Activated B cell treated with CpG ODN at 0.5 μM for 24 hours (primary cell): ENCODE results near the gene MLNR. TPM values are rescaled to one million over a fixed set of nuclear protein-coding genes. Genes with fewer than 3 reads are reported as not detected.

Experiments
- ATAC-seq: fragments of 200-7000 bp; cut with Tn5 transposase; one replicate; pipeline ENCODE4 v1.10.0; 2021; ENCODE audit warnings: low read depth, mild to moderate bottlenecking, moderate library complexity
- CTCF ChIA-PET: fragments of 350-600 bp; sonication (Branson Sonifier 250); formaldehyde crosslinking; loops from one replicate; lab custom pipeline; 2021; ENCODE audit warnings: antibody characterized with exemption; lab: Charles Lee
- POLR2A ChIA-PET: fragments of 350-600 bp; sonication (Branson Sonifier 250); formaldehyde crosslinking; loops from one replicate; lab custom pipeline; 2021; ENCODE audit warnings: antibody characterized with exemption; lab: Charles Lee
- DNase-seq: peaks from one replicate; pipeline ENCODE4 v3.0.0; 2022
- H3K27ac Mint-ChIP-seq: one replicate; pipeline ENCODE4 v1.8.0; 2020; ENCODE audit warnings: mixed read lengths
- H3K27me3 Mint-ChIP-seq: one replicate; pipeline ENCODE4 v1.8.0; 2021; ENCODE audit warnings: mixed read lengths
- H3K36me3 Mint-ChIP-seq: one replicate; pipeline ENCODE4 v1.8.0; 2021; ENCODE audit warnings: low read depth, mixed read lengths
- H3K4me1 Mint-ChIP-seq: one replicate; pipeline ENCODE4 v1.8.0; 2021; ENCODE audit warnings: mixed read lengths
- H3K4me3 Mint-ChIP-seq: one replicate; pipeline ENCODE4 v1.8.0; 2020; ENCODE audit warnings: mild to moderate bottlenecking, mixed read lengths
- H3K9me3 Mint-ChIP-seq: one replicate; pipeline ENCODE4 v1.8.0; 2020; ENCODE audit warnings: mixed read lengths
- intact Hi-C: fragments of 100-400 bp; cut with micrococcal nuclease; formaldehyde crosslinking; loops from one replicate; pipeline ENCODE4 v1.15.1; 2024
- total RNA-seq: library from RNA; stranded (reverse); gene quantifications from 2 replicates; pipeline ENCODE4 v1.2.3, GENCODE V29; 2022
- TF ChIP-seq, protein P1 (sequence below): fragments of 200-600 bp; IDR thresholded peaks from one replicate; pipeline ENCODE4 v1.8.0; 2022; ENCODE audit warnings: antibody characterized with exemption, mild to moderate bottlenecking

Gene MLNR, protein sequence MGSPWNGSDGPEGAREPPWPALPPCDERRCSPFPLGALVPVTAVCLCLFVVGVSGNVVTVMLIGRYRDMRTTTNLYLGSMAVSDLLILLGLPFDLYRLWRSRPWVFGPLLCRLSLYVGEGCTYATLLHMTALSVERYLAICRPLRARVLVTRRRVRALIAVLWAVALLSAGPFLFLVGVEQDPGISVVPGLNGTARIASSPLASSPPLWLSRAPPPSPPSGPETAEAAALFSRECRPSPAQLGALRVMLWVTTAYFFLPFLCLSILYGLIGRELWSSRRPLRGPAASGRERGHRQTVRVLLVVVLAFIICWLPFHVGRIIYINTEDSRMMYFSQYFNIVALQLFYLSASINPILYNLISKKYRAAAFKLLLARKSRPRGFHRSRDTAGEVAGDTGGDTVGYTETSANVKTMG
- total RNA-seq = not detected in 2 replicates

DNA sequence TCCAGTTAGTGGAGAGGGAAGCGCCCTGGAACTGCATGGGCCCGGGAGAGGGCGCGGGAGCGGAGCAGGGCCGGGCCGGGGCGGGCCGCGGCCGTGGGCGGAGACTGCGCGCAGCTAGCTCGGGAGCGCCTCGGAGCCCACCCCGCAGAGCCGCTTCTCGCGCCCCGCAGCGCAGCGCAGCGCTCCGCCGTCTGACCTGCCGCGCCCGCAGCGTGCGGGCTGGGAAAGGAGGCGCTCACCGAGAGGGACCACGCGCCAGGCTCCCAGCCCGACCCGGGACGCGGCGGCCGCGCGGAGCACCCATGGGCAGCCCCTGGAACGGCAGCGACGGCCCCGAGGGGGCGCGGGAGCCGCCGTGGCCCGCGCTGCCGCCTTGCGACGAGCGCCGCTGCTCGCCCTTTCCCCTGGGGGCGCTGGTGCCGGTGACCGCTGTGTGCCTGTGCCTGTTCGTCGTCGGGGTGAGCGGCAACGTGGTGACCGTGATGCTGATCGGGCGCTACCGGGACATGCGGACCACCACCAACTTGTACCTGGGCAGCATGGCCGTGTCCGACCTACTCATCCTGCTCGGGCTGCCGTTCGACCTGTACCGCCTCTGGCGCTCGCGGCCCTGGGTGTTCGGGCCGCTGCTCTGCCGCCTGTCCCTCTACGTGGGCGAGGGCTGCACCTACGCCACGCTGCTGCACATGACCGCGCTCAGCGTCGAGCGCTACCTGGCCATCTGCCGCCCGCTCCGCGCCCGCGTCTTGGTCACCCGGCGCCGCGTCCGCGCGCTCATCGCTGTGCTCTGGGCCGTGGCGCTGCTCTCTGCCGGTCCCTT lies at the start of gene MLNR:
TSS of gene MLNR (plus strand) at position 303 of the 820 bp plus-strand sequence. CDS start at position 303, 0 bp downstream.
- ATAC-seq (peak; percentile 53), DNase-seq (peak; percentile 33)
- Mint-ChIP-seq H3K4me1 (peaks cover 21% of the 10 kb centered on the region), H3K27me3 (peaks cover 49% of the 10 kb centered on the region), H3K9me3 (peaks cover 5% of the 10 kb centered on the region), H3K27ac (no peak within 1 kb of the TSS), H3K4me3 (peak within 1 kb of the TSS; percentile 72), H3K36me3 (no peaks in the 10 kb centered on the region)
- CTCF ChIA-PET = no interaction called here
- TF ChIP-seq, protein P1, sequence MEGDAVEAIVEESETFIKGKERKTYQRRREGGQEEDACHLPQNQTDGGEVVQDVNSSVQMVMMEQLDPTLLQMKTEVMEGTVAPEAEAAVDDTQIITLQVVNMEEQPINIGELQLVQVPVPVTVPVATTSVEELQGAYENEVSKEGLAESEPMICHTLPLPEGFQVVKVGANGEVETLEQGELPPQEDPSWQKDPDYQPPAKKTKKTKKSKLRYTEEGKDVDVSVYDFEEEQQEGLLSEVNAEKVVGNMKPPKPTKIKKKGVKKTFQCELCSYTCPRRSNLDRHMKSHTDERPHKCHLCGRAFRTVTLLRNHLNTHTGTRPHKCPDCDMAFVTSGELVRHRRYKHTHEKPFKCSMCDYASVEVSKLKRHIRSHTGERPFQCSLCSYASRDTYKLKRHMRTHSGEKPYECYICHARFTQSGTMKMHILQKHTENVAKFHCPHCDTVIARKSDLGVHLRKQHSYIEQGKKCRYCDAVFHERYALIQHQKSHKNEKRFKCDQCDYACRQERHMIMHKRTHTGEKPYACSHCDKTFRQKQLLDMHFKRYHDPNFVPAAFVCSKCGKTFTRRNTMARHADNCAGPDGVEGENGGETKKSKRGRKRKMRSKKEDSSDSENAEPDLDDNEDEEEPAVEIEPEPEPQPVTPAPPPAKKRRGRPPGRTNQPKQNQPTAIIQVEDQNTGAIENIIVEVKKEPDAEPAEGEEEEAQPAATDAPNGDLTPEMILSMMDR = no peak
- intact Hi-C loops = no loop called here
- POLR2A ChIA-PET = no interaction called here

DNA sequence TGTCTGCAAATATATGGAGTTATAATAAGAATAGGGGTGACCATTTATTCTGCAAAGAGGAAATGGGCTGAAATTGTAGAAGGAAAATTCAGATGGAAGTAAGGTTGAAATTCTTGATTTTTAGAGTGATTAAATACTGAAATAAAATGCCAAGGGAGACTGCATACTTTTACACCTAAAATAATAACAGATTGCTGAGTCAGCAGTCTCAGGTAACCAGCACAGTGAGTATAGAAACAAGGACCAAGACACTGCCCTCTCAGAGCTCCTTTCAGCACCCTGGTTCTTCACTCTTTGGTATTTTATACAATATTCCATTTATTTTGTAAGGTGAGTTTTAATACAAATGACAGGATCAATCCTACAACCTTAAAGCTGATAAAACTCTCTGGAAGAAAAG lies 48.8 kb upstream of the MLNR start:
- CTCF ChIA-PET = no interaction called here
- Mint-ChIP-seq H3K4me3 (no peak overlapping the region), H3K27me3 (no peaks in the 10 kb centered on the region), H3K27ac (no peak overlapping the region), H3K9me3 (no peaks in the 10 kb centered on the region), H3K4me1 (no peaks in the 10 kb centered on the region), H3K36me3 (peaks cover 73% of the 10 kb centered on the region)
- TF ChIP-seq, protein P1 = no peak
- POLR2A ChIA-PET = no interaction called here
- ATAC-seq (no peak), DNase-seq (no peak)
- intact Hi-C loops = no loop called here

DNA sequence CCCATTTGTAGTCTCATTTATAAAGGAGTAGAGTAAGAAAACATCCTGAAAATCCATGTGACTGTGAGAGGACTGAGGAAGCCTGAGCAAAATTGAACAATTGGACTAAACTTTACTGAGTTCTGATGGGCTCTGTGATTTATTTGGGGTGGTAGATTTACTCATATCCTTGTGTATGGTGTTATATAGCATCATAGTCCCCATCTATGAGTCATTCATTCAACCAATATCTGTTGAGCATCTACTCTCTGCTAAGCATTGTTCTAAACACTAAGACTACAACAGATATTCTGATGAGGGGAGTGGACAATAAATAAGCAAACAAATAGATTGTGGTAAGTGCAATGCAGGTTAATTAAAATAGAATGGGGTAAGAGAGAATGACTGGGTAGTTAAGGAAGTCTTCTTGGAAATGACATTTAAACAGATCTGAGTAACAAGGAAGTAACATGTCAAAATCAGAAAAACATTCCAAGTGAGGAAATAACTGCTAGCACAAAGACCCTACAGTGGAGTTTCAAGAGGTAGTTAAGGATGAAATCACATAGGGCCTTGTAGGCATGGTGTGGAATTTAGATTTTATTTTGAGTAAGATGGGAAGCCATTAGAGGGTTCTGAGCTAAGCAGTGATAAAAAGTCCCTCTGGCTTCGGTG lies 36.3 kb upstream of the MLNR start:
- Mint-ChIP-seq H3K27me3 (no peaks in the 10 kb centered on the region), H3K4me1 (peaks cover 5% of the 10 kb centered on the region), H3K9me3 (no peaks in the 10 kb centered on the region), H3K27ac (no peak overlapping the region), H3K4me3 (no peak overlapping the region), H3K36me3 (peaks cover 54% of the 10 kb centered on the region)
- DNase-seq (no peak), ATAC-seq (no peak)
- TF ChIP-seq, protein P1 = no peak
- ChIA-PET POLR2A (interaction anchor here (1.1 kb wide), 1 partner anchor 207 kb away, joined by 3 read pairs; no protein-coding TSS in a partner anchor), CTCF (no interaction called here)
- intact Hi-C loops = no loop called here

DNA sequence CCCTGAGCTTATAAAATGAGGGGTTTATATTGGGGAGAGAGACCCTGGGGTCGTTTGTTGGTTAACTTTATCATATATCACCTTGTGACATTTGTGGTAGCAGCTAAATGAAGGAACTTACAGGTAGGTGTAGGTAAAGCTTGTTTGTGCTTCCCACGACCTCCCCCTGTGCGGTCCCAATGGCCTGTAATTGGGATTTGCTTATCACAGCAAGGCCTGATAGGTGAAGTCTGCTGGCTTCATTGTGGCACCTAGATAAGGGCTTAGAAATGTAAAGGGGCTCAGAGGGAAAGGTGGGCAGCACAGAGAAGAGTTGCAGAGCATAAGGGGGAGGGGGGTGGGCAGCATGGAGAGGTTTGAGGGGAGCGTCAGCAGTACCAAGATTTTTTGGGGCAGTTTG lies 35.5 kb upstream of the MLNR start:
- ATAC-seq = no peak
- no peak overlapping the region for H3K4me3 Mint-ChIP-seq
- no peak for DNase-seq
- intact Hi-C loops = no loop called here
- H3K27me3 Mint-ChIP-seq = no peaks in the 10 kb centered on the region
- H3K36me3 Mint-ChIP-seq = peaks cover 52% of the 10 kb centered on the region
- H3K9me3 Mint-ChIP-seq = no peaks in the 10 kb centered on the region
- TF ChIP-seq, protein P1 = no peak
- POLR2A ChIA-PET = interaction anchor here (1.1 kb wide), 1 partner anchor 208 kb away, joined by 3 read pairs; no protein-coding TSS in a partner anchor
- H3K27ac Mint-ChIP-seq = no peak overlapping the region
- peaks cover 5% of the 10 kb centered on the region for H3K4me1 Mint-ChIP-seq
- CTCF ChIA-PET = no interaction called here
